Measurements from ENCODE around the gene PDLIM7. TPM values are rescaled to one million over a fixed set of nuclear protein-coding genes. Genes with fewer than 3 reads are reported as not detected.

The PDLIM7 gene
- total and polyA plus RNA-seq, 2 of the 8 experiments (the other 6 are each of a cell fraction or from before 2014, with no cell fraction given) = 67.3 to 94.2 TPM

GRCh38 chr5:177465044-177465443 is 32.4 kb downstream of the PDLIM7 start:
- Histone ChIP-seq H3K23me2 (ENCODE audit: low read depth, low read length) (no peaks in the 10 kb centered on the region), H2AK5ac (ENCODE audit: low read depth, low read length) (no peak overlapping the region), H3K4me1 (replicated peaks in 1 of 4; ENCODE audit: control insufficient read depth in 3 of 4, insufficient read depth in 4 of 4, low read length in 3 of 4) (peaks cover 0 to 7% (median 6%) of the 10 kb centered on the region in 4 experiments; a peak in 6 of 7 replicates), H2BK15ac (ENCODE audit: low read length) (no peak overlapping the region), H3K9ac (replicated peaks in 1 of 4; ENCODE audit: extremely low read depth in 1 of 4, low read depth in 3 of 4, low read length in 3 of 4) (no peak overlapping the region), H3K4ac (replicated peaks; ENCODE audit: insufficient read length, low read depth, low read length) (no peak overlapping the region), H4K8ac (ENCODE audit: extremely low read depth, insufficient read depth, low read length) (no peak overlapping the region), H3K23ac (ENCODE audit: insufficient read length) (no peak overlapping the region), H3K79me2 (ENCODE audit: control insufficient read depth in 1 of 2, insufficient read depth in 2 of 2, low read length in 2 of 2) (peaks cover 0 to 27% of the 10 kb centered on the region in 2 experiments; a peak in 3 of 4 replicates), H4K5ac (ENCODE audit: insufficient read length, low read depth, low read length) (no peak overlapping the region), H3K18ac (ENCODE audit: extremely low read depth, low read length) (no peak overlapping the region), H3K56ac (replicated peaks; ENCODE audit: insufficient read length, low read depth, low read length) (no peak overlapping the region), H3K9me3 (ENCODE audit: insufficient read depth in 2 of 2, low read depth in 1 of 2, low read length in 1 of 2) (peaks cover 0 to 4% of the 10 kb centered on the region in 2 experiments; a peak in 2 of 4 replicates), H2BK20ac (ENCODE audit: low read length) (no peak overlapping the region), H4K20me1 (replicated peaks in 1 of 2; ENCODE audit: control insufficient read depth in 1 of 2, insufficient read depth in 2 of 2, low read length in 2 of 2) (peaks cover 25 to 40% of the 10 kb centered on the region in 2 experiments), H2AFZ (ENCODE audit: low read length) (no peak overlapping the region), H3K36me3 (ENCODE audit: control insufficient read depth in 2 of 4, insufficient read depth in 4 of 4, low read length in 3 of 4) (peaks cover 41 to 73% (median 62%) of the 10 kb centered on the region in 4 experiments), H3K79me1 (ENCODE audit: low read depth, low read length) (peaks cover 16% of the 10 kb centered on the region), H2BK12ac (ENCODE audit: low read depth, low read length) (no peak overlapping the region), H2BK5ac (ENCODE audit: low read depth, low read length) (no peak overlapping the region), H2BK120ac (replicated peaks; ENCODE audit: low read depth, low read length) (no peak overlapping the region), H3K27ac (ENCODE audit: low read depth, low read length) (no peak overlapping the region), H4K91ac (replicated peaks; ENCODE audit: insufficient read length, low read length) (no peak overlapping the region), H3K27me3 (replicated peaks in 1 of 4; ENCODE audit: control insufficient read depth in 3 of 4, extremely low read depth in 1 of 4, insufficient read depth in 3 of 4, low read length in 3 of 4) (no peaks in the 10 kb centered on the region), H3K14ac (ENCODE audit: insufficient read length) (no peak overlapping the region), H3K4me2 (ENCODE audit: insufficient read depth in 1 of 2, low read depth in 2 of 2, low read length in 2 of 2) (no peak overlapping the region), H3K4me3 (ENCODE audit: extremely low read depth in 1 of 4, insufficient read depth in 2 of 4, low read depth in 3 of 4, low read length in 4 of 4) (no peak overlapping the region)
- POLR2A ChIA-PET (ENCODE audit: partially characterized antibody) = interaction anchor here (2.1 to 67.5 kb wide), 3 partner anchors 4 to 31 kb away, joined by 7 to 3349 read pairs (median 3349); partner anchors contain the start of genes DBN1, DOK3, PDLIM7 and PRR7
- CTCF ChIA-PET (ENCODE audit: partially characterized antibody) = interaction anchor here (1.5 to 2.0 kb wide), 2 partner anchors 8 to 25 kb away, joined by 6 to 9 read pairs; no protein-coding TSS in a partner anchor
- FAIRE-seq = no peak
- no peak for DNase-seq (ENCODE audit: low read depth in 1 of 2, low spot score in 2 of 2)
- WGBS, 2 experiments (ENCODE audit: extremely low coverage in 1 of 2, insufficient coverage in 1 of 2, insufficient read length in 1 of 2, insufficient replicate concordance in 2 of 2, low coverage in 1 of 2, low lambda C conversion rate in 2 of 2, missing lambda C conversion rate in 1 of 2) = 95% methylated on average over 11 of the region's 11 CpGs; no CpG with 5 or more reads in 1 of the 2 experiments
- TF ChIP-seq KDM1A (IDR thresholded peaks at IDR 0.05; ENCODE audit: borderline replicate concordance, low read length) = no peak
- TF ChIP-seq CREB1 (IDR thresholded peaks at IDR 0.05) = no peak

Data from H1 (cell line).